Gastrocnemius medialis (tissue), 4 donors: ENCODE results near the gene KLHL29.

Source experiments
- POLR2A ChIP-seq, 2 donors: fragments of 450-650 bp; IDR thresholded peaks; one replicate each; pipeline ENCODE4 v1.6.1; 2017; ENCODE audit warnings: antibody characterized with exemption in 2 of 2, mild to moderate bottlenecking in 2 of 2, moderate library complexity in 2 of 2
- TF ChIP-seq, protein P1 (sequence below), 5 experiments: fragments of 450-650 bp in 3 of 5; fragments of 200-600 bp in 2 of 5; sonication (generic) in 2 of 5; IDR thresholded peaks in 4 of 5; conservative IDR thresholded peaks in 1 of 5; 1 replicate in 4 of 5; 2 replicates in 1 of 5; pipeline ENCODE4 v1.5.1; 2016 to 2019; ENCODE audit warnings: antibody characterized with exemption in 5 of 5, mild to moderate bottlenecking in 3 of 5, moderate library complexity in 3 of 5

DNA sequence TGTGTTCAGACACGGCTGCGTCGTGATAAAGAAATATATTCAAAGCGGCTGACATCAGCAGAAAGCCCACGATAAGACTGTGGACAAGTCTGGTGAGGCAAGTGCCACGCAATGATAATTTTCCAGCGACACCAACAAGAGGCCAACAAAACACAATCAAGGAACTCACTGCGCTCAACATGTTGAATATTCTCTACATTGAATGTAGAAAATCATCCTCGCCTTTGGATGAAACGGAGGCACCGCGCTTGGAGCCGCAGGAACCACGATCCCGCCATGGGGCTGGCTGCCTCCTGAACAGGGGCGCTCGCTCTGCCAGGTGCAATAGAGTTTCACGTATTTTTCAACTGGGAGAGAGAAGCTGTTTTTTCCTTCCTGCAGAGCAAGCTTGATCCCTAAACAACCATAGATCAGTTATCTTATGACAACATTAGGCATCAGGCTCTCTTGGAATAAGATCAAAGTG, 321.7 kb downstream of the KLHL29 start:
- TF ChIP-seq, protein P1, sequence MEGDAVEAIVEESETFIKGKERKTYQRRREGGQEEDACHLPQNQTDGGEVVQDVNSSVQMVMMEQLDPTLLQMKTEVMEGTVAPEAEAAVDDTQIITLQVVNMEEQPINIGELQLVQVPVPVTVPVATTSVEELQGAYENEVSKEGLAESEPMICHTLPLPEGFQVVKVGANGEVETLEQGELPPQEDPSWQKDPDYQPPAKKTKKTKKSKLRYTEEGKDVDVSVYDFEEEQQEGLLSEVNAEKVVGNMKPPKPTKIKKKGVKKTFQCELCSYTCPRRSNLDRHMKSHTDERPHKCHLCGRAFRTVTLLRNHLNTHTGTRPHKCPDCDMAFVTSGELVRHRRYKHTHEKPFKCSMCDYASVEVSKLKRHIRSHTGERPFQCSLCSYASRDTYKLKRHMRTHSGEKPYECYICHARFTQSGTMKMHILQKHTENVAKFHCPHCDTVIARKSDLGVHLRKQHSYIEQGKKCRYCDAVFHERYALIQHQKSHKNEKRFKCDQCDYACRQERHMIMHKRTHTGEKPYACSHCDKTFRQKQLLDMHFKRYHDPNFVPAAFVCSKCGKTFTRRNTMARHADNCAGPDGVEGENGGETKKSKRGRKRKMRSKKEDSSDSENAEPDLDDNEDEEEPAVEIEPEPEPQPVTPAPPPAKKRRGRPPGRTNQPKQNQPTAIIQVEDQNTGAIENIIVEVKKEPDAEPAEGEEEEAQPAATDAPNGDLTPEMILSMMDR (IDR thresholded peaks at IDR 0.05 in 4 of 5, conservative IDR thresholded peaks at IDR 0.05 in 1 of 5), result no peak
- TF ChIP-seq POLR2A (IDR thresholded peaks at IDR 0.05), result no peak
